ENCODE results near the gene DDIT4. TPM values are rescaled to one million over a fixed set of nuclear protein-coding genes. Genes with fewer than 3 reads are reported as not detected.

Gene DDIT4
- total RNA-seq, 2 experiments from 2014 or later, result 1,071 to 1,096 TPM

- H3K4me1 Mint-ChIP-seq (ENCODE audit: low read depth), result peaks cover 67% of the 10 kb centered on the region
- no peaks in the 10 kb centered on the region for H3K27me3 Mint-ChIP-seq
- ChIA-PET POLR2A (interaction anchor here (0.8 to 28.1 kb wide), 6 partner anchors 9 to 74 kb away, joined by 3 to 796 read pairs (median 6); no protein-coding TSS in a partner anchor), CTCF (interaction anchor here (1.5 kb wide), 1 partner anchor 10 kb away, joined by 3 read pairs; no protein-coding TSS in a partner anchor)
- ATAC-seq, result peak; percentile 53
- intact Hi-C loops (cut with micrococcal nuclease), result no loop called here
- H3K9me3 Mint-ChIP-seq, result no peaks in the 10 kb centered on the region
- peak; percentile 51 for DNase-seq
- no peak for TF ChIP-seq CTCF (IDR thresholded peaks at IDR 0.05)
- peak overlapping the region; percentile 10 for H3K27ac Mint-ChIP-seq
- no peak overlapping the region for H3K4me3 Mint-ChIP-seq
- H3K36me3 Mint-ChIP-seq (ENCODE audit: low read depth), result no peaks in the 10 kb centered on the region
Observed at GRCh38 chr10:72311667-72312066, 37.9 kb downstream of the DDIT4 start.

GRCh38 chr10:72312865-72313391 lies 39.2 kb downstream of the DDIT4 start:
- TF ChIP-seq CTCF (IDR thresholded peaks at IDR 0.05), result no peak
- intact Hi-C loops (cut with micrococcal nuclease), result no loop called here
- Mint-ChIP-seq H3K9me3 (no peaks in the 10 kb centered on the region), H3K4me3 (no peak overlapping the region), H3K27ac (no peak overlapping the region), H3K36me3 (ENCODE audit: low read depth) (peaks cover 4% of the 10 kb centered on the region), H3K27me3 (no peaks in the 10 kb centered on the region), H3K4me1 (ENCODE audit: low read depth) (peaks cover 69% of the 10 kb centered on the region)
- ChIA-PET CTCF (interaction anchor here (1.0 to 1.8 kb wide), 2 partner anchors 10 to 16 kb away, joined by 4 read pairs; no protein-coding TSS in a partner anchor), POLR2A (interaction anchor here (0.9 to 28.1 kb wide), 2 partner anchors 14 to 15 kb away, joined by 3 to 796 read pairs; no protein-coding TSS in a partner anchor)
- ATAC-seq (no peak), DNase-seq (no peak)

GRCh38 chr10:72314263-72314662 lies 40.5 kb downstream of the DDIT4 start:
- ChIA-PET POLR2A (interaction anchor here (3.3 to 28.1 kb wide), 3 partner anchors 13 to 39 kb away, joined by 20 to 796 read pairs (median 138); partner anchors contain the start of gene DDIT4), CTCF (interaction anchor here (0.9 kb wide), 1 partner anchor 25 kb away, joined by 3 read pairs; no protein-coding TSS in a partner anchor)
- no peaks in the 10 kb centered on the region for H3K27me3 Mint-ChIP-seq
- H3K4me1 Mint-ChIP-seq (ENCODE audit: low read depth), result peaks cover 63% of the 10 kb centered on the region
- no peak overlapping the region for H3K4me3 Mint-ChIP-seq
- no peak overlapping the region for H3K27ac Mint-ChIP-seq
- intact Hi-C loops (cut with micrococcal nuclease), result no loop called here
- no peak for TF ChIP-seq CTCF (IDR thresholded peaks at IDR 0.05)
- H3K36me3 Mint-ChIP-seq (ENCODE audit: low read depth), result peaks cover 11% of the 10 kb centered on the region
- H3K9me3 Mint-ChIP-seq, result no peaks in the 10 kb centered on the region
- ATAC-seq (no peak), DNase-seq (no peak)

GRCh38 chr10:72315054-72315453 lies 41.3 kb downstream of the DDIT4 start:
- POLR2A ChIA-PET, result interaction anchor here (3.3 to 28.1 kb wide), 3 partner anchors 12 to 40 kb away, joined by 20 to 796 read pairs (median 138); partner anchors contain the start of gene DDIT4

More at GRCh38 chr10:72315054-72315453, 41.3 kb downstream of the DDIT4 start:
- no peak for DNase-seq
- no peak for TF ChIP-seq CTCF (IDR thresholded peaks at IDR 0.05)
- CTCF ChIA-PET, result interaction anchor here (1.8 to 2.3 kb wide), 2 partner anchors 9 to 40 kb away, joined by 6 to 7 read pairs; no protein-coding TSS in a partner anchor
- Mint-ChIP-seq H3K9me3 (no peaks in the 10 kb centered on the region), H3K4me3 (no peak overlapping the region), H3K36me3 (ENCODE audit: low read depth) (peaks cover 11% of the 10 kb centered on the region), H3K4me1 (ENCODE audit: low read depth) (peaks cover 57% of the 10 kb centered on the region), H3K27ac (peak overlapping the region; percentile 87), H3K27me3 (no peaks in the 10 kb centered on the region)
- intact Hi-C loops (cut with micrococcal nuclease), result no loop called here
- ATAC-seq, result no peak

All from activated CD8-positive, alpha-beta T cell treated with anti-CD3 and anti-CD28 coated beads for 36 hours (primary cell).